ENCODE measurements around the gene GDPGP1. TPM values are rescaled to one million over a fixed set of nuclear protein-coding genes. Genes with fewer than 3 reads are reported as not detected.

Gene GDPGP1
- total RNA-seq, 1 experiment from 2014 or later, result 15.4 TPM

DNA sequence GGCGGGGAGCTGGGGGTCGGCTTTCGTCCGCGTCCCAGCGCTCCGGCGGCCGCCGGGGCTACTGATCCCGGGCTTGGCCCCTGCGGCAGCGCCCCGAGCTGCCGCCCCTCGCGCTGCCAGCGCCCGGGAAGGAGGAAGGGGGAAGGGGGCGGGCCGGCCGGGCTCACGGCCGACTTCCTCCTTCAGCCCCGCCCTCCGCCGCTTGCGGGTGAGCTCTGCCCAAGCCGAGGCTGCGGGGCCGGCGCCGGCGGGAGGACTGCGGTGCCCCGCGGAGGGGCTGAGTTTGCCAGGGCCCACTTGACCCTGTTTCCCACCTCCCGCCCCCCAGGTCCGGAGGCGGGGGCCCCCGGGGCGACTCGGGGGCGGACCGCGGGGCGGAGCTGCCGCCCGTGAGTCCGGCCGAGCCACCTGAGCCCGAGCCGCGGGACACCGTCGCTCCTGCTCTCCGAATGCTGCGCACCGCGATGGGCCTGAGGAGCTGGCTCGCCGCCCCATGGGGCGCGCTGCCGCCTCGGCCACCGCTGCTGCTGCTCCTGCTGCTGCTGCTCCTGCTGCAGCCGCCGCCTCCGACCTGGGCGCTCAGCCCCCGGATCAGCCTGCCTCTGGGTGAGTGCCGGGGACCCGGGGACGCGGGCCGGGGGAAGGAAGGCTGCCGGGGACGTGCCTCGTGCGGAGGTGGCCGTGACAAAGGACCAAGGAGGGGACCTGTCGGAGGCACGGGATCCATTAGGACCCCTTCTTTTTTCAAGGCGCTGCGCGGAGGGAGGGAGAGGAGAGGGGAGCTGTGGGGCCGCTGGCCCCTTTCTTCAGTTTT is 32.7 kb upstream of the GDPGP1 start, which contains the start of gene SEMA4B:
Gene SEMA4B, plus strand, starts transcription at position 201 of the 814 bp plus-strand sequence. Its CDS starts 249 bp downstream, at position 450.
- RAD21 ChIA-PET (ENCODE audit: low non-redundant PET in 1 of 2, low total read pairs in 2 of 2, uncharacterized antibody in 2 of 2, unreplicated experiment in 2 of 2), result no interaction called here
- Histone ChIP-seq H3K36me3 (ENCODE audit: control insufficient read depth in 1 of 2, insufficient read depth in 2 of 2, low read length in 2 of 2) (peaks cover 2 to 18% of the 10 kb centered on the region in 2 experiments; a peak in 3 of 4 replicates), H4K20me1 (ENCODE audit: insufficient read depth) (no peaks in the 10 kb centered on the region), H3K9me3 (ENCODE audit: control insufficient read depth in 1 of 2, insufficient read depth in 1 of 2, low read depth in 1 of 2, low read length in 2 of 2) (no peaks in the 10 kb centered on the region), H3K27me3 (ENCODE audit: insufficient read depth, low read length) (no peaks in the 10 kb centered on the region), H3K4me3 (replicated peaks in 1 of 2; ENCODE audit: low read depth in 1 of 2, low read length in 2 of 2) (peak within 1 kb of the TSS; percentile 84 to 97), H3K79me2 (ENCODE audit: insufficient read depth, low read length) (peaks cover 49% of the 10 kb centered on the region), H3K4me1 (ENCODE audit: control insufficient read depth in 1 of 2, insufficient read depth in 2 of 2, low read length in 2 of 2) (peaks cover 18 to 54% of the 10 kb centered on the region in 2 experiments; a peak in 3 of 4 replicates), H3K9me2 (ENCODE audit: insufficient read depth) (no peaks in the 10 kb centered on the region), H2AFZ (ENCODE audit: low read depth, low read length, poor library complexity, severe bottlenecking) (no peak within 1 kb of the TSS), H3K27ac (ENCODE audit: low read depth, low read length) (peak within 1 kb of the TSS; percentile 82), H3K4me2 (ENCODE audit: low read length) (peak within 1 kb of the TSS; percentile 94), H3K9ac (ENCODE audit: low read length) (peak within 1 kb of the TSS; percentile 89)
- ATAC-seq (peak; percentile 88), DNase-seq (ENCODE audit: low read depth, low spot score) (no peak)
- CTCF ChIA-PET, result interaction anchor here (1.1 to 1.8 kb wide), 4 partner anchors 12 to 86 kb away, joined by 3 to 4 read pairs (median 4); no protein-coding TSS in a partner anchor
- intact Hi-C loops (cut with micrococcal nuclease), result loop anchor here (2.0 kb wide), 1 partner anchor 17 kb away; no protein-coding TSS in a partner anchor
- TF ChIP-seq EZH2phosphoT487 (IDR thresholded peaks at IDR 0.05; ENCODE audit: borderline replicate concordance) (no peak), FOSL1 (IDR thresholded peaks at IDR 0.05; ENCODE audit: low read depth) (no peak), YY1 (IDR thresholded peaks at IDR 0.05; ENCODE audit: extremely low read depth, insufficient replicate concordance, low read depth, low read length) (peak; percentile 27), EGR1 (IDR thresholded peaks at IDR 0.05; ENCODE audit: low read depth) (no peak), ELF1 (IDR thresholded peaks at IDR 0.05; ENCODE audit: borderline replicate concordance, low read depth) (no peak), SIN3A (IDR thresholded peaks at IDR 0.05; ENCODE audit: low read depth) (no peak), RAD21 (IDR thresholded peaks at IDR 0.05; ENCODE audit: low read depth) (no peak), TCF7L2 (IDR thresholded peaks at IDR 0.05; ENCODE audit: borderline replicate concordance, extremely low read depth, insufficient read depth, insufficient read length) (no peak), ZFX (IDR thresholded peaks at IDR 0.05) (peak; percentile 70; the same call in 1 of the 2 replicates), SRF (IDR thresholded peaks at IDR 0.05; ENCODE audit: low read depth) (no peak), JUND (IDR thresholded peaks at IDR 0.05) (no peak), POLR2AphosphoS5 (IDR thresholded peaks at IDR 0.05; ENCODE audit: low read depth, low read length) (peak; percentile 76), EZH2 (IDR thresholded peaks at IDR 0.05) (no peak), POLR2A (IDR thresholded peaks at IDR 0.05; ENCODE audit: borderline replicate concordance, extremely low read depth, insufficient read depth, insufficient read length) (peak; percentile 54)
- TF ChIP-seq, protein P1, sequence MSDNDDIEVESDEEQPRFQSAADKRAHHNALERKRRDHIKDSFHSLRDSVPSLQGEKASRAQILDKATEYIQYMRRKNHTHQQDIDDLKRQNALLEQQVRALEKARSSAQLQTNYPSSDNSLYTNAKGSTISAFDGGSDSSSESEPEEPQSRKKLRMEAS (IDR thresholded peaks at IDR 0.05), result no peak
- TF ChIP-seq, protein P2, sequence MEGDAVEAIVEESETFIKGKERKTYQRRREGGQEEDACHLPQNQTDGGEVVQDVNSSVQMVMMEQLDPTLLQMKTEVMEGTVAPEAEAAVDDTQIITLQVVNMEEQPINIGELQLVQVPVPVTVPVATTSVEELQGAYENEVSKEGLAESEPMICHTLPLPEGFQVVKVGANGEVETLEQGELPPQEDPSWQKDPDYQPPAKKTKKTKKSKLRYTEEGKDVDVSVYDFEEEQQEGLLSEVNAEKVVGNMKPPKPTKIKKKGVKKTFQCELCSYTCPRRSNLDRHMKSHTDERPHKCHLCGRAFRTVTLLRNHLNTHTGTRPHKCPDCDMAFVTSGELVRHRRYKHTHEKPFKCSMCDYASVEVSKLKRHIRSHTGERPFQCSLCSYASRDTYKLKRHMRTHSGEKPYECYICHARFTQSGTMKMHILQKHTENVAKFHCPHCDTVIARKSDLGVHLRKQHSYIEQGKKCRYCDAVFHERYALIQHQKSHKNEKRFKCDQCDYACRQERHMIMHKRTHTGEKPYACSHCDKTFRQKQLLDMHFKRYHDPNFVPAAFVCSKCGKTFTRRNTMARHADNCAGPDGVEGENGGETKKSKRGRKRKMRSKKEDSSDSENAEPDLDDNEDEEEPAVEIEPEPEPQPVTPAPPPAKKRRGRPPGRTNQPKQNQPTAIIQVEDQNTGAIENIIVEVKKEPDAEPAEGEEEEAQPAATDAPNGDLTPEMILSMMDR (IDR thresholded peaks at IDR 0.05 in 2 of 3, conservative IDR thresholded peaks at IDR 0.05 in 1 of 3; ENCODE audit: borderline replicate concordance in 1 of 3, insufficient read depth in 1 of 3, low read depth in 2 of 3, low read length in 2 of 3), result no peak
- TF ChIP-seq, protein P3, sequence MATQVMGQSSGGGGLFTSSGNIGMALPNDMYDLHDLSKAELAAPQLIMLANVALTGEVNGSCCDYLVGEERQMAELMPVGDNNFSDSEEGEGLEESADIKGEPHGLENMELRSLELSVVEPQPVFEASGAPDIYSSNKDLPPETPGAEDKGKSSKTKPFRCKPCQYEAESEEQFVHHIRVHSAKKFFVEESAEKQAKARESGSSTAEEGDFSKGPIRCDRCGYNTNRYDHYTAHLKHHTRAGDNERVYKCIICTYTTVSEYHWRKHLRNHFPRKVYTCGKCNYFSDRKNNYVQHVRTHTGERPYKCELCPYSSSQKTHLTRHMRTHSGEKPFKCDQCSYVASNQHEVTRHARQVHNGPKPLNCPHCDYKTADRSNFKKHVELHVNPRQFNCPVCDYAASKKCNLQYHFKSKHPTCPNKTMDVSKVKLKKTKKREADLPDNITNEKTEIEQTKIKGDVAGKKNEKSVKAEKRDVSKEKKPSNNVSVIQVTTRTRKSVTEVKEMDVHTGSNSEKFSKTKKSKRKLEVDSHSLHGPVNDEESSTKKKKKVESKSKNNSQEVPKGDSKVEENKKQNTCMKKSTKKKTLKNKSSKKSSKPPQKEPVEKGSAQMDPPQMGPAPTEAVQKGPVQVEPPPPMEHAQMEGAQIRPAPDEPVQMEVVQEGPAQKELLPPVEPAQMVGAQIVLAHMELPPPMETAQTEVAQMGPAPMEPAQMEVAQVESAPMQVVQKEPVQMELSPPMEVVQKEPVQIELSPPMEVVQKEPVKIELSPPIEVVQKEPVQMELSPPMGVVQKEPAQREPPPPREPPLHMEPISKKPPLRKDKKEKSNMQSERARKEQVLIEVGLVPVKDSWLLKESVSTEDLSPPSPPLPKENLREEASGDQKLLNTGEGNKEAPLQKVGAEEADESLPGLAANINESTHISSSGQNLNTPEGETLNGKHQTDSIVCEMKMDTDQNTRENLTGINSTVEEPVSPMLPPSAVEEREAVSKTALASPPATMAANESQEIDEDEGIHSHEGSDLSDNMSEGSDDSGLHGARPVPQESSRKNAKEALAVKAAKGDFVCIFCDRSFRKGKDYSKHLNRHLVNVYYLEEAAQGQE (IDR thresholded peaks at IDR 0.05; ENCODE audit: low read depth), result no peak
- POLR2A ChIA-PET, result interaction anchor here (0.6 to 1.6 kb wide), 4 partner anchors 9 to 1083 kb away, joined by 3 to 7 read pairs (median 3); no protein-coding TSS in a partner anchor
- BruUV-seq (replicated peaks), result no TSS peak

All from HCT116 (cell line).